GM12878 (cell line): ENCODE results near the gene EPHA10. TPM values are rescaled to one million over a fixed set of nuclear protein-coding genes. Genes with fewer than 3 reads are reported as not detected.

Source experiments
- ATAC-seq: fragments of 200-7000 bp; cut with Tn5 transposase; 3 replicates; pipeline ENCODE4 v1.9.1; 2020; ENCODE audit warnings: mild to moderate bottlenecking, moderate library complexity
- BruUV-seq: library from RNA; stranded (reverse); fragments of 400-500 nt; replicated peaks from 2 replicates; lab custom pipeline; 2021; lab: Mats Ljungman, UMichigan
- CTCF ChIA-PET: fragments of 300-600 bp; sonication (Branson Sonifier 250); formaldehyde crosslinking; extraction: SDS; loops from one replicate; lab custom pipeline; 2021; ENCODE audit warnings: inconsistent platforms; lab: Yijun Ruan, JAX
- POLR2A ChIA-PET: fragments of 350-600 bp; formaldehyde crosslinking; extraction: SDS; loops from one replicate; lab custom pipeline; 2021; ENCODE audit warnings: inconsistent platforms; lab: Charles Lee
- RAD21 ChIA-PET: fragments of 300-600 bp; sonication (Branson Sonifier 250); formaldehyde crosslinking; loops from one replicate; lab custom pipeline; 2023; ENCODE audit warnings: antibody characterized with exemption; ENCODE audit not compliant: unreplicated experiment; lab: Charles Lee
- SMC1A ChIA-PET: fragments of 300-600 bp; sonication (Branson Sonifier 250); formaldehyde crosslinking; loops from one replicate; lab custom pipeline; 2023; ENCODE audit not compliant: unreplicated experiment, uncharacterized antibody; lab: Charles Lee
- DNase-seq: peaks from one replicate; pipeline ENCODE4 v3.0.0-alpha.2; 2011; ENCODE audit warnings: low read depth, low spot score
- FAIRE-seq: peaks from 3 replicates; lab custom pipeline; 2011; peaks lifted over from hg19 to GRCh38; lab: Jason Lieb, UNC
- H2AFZ ChIP-seq: 2 replicates; pipeline ENCODE4 v1.6.0; 2011; ENCODE audit warnings: low read depth, low read length, control low read depth; ENCODE audit not compliant: control insufficient read depth
- H3K27ac ChIP-seq: 2 replicates; pipeline ENCODE4 v1.5.1; 2011; ENCODE audit warnings: control low read depth; ENCODE audit not compliant: control insufficient read depth, insufficient read depth
- H3K27me3 ChIP-seq, 2 experiments: replicated peaks in 1 of 2; 2 replicates each; pipeline versions ENCODE4 v1.6.0 to v1.6.1; 2011; ENCODE audit warnings: low read length in 1 of 2; ENCODE audit not compliant: control insufficient read depth in 2 of 2, insufficient read depth in 2 of 2
- H3K36me3 ChIP-seq, 2 experiments: 2 replicates each; pipeline ENCODE4 v1.5.1; 2011; ENCODE audit warnings: low read length in 1 of 2; ENCODE audit not compliant: control insufficient read depth in 2 of 2, insufficient read depth in 2 of 2
- H3K4me1 ChIP-seq: 2 replicates; pipeline ENCODE4 v1.6.1; 2011; ENCODE audit warnings: mild to moderate bottlenecking, low read length, moderate library complexity, mixed read lengths; ENCODE audit not compliant: control insufficient read depth, insufficient read depth
- H3K4me2 ChIP-seq: 2 replicates; pipeline ENCODE4 v1.6.0; 2011; ENCODE audit warnings: control low read depth; ENCODE audit not compliant: control insufficient read depth, insufficient read depth
- H3K4me3 ChIP-seq: fragments of 200-600 bp; sonication (generic); 2 replicates; pipeline ENCODE4 v1.5.1; 2016
- H3K79me2 ChIP-seq: 2 replicates; pipeline ENCODE4 v1.6.0; 2011; ENCODE audit warnings: low read length; ENCODE audit not compliant: control insufficient read depth, insufficient read depth
- H3K9ac ChIP-seq: 2 replicates; pipeline ENCODE4 v1.8.0; 2011; ENCODE audit warnings: low read length, control low read depth, mixed read lengths; ENCODE audit not compliant: control insufficient read depth, insufficient read depth
- H3K9me3 ChIP-seq: replicated peaks from 3 replicates; pipeline ENCODE4 v1.5.1; 2011; ENCODE audit warnings: mild to moderate bottlenecking, low read length; ENCODE audit not compliant: control insufficient read depth, insufficient read depth
- H4K20me1 ChIP-seq: 2 replicates; pipeline ENCODE4 v1.6.0; 2011; ENCODE audit not compliant: control insufficient read depth, insufficient read depth
- BCL11A ChIP-seq: IDR thresholded peaks from 2 replicates; pipeline ENCODE4 v1.6.1; 2011; ENCODE audit warnings: low read depth, low read length
- BMI1 ChIP-seq: fragments of 450-650 bp; IDR thresholded peaks from 2 replicates; pipeline ENCODE4 v1.6.1; 2016; ENCODE audit warnings: mild to moderate bottlenecking, moderate library complexity, borderline replicate concordance
- CEBPZ ChIP-seq: fragments of 150-350 bp; IDR thresholded peaks from 2 replicates; pipeline ENCODE4 v1.6.1; 2016; ENCODE audit warnings: low read depth, low read length
- EGR1 ChIP-seq, 2 experiments: IDR thresholded peaks; 1 replicate in 1 of 2; 2 replicates in 1 of 2; pipeline ENCODE4 v1.6.1; 2011 to 2012; ENCODE audit warnings: low read depth in 2 of 2, low read length in 2 of 2, borderline replicate concordance in 1 of 2, mild to moderate bottlenecking in 1 of 2, moderate library complexity in 1 of 2
- EP300 ChIP-seq, 2 experiments: fragments of 150-350 bp in 1 of 2; IDR thresholded peaks; 2 replicates each; pipeline ENCODE4 v1.6.1; 2011 to 2012; ENCODE audit warnings: low read depth in 2 of 2, low read length in 2 of 2, borderline replicate concordance in 1 of 2, improper control_type of control experiment in 1 of 2, inconsistent platforms in 1 of 2; ENCODE audit not compliant: control insufficient read depth in 1 of 2
- WGBS: methylation state at CpG from one replicate; pipeline ENCODE4 v1.1.6; 2016; ENCODE audit warnings: low lambda C conversion rate; ENCODE audit not compliant: insufficient replicate concordance, insufficient coverage; ENCODE audit errors: missing lambda C conversion rate; 5-methylcytosine and 5-hydroxymethylcytosine counted together
- in situ Hi-C: fragments of 300-500 bp; cut with MboI; formaldehyde crosslinking; loops from 9 replicates; pipeline ENCODE4 v1.14.3; 2018; ENCODE audit warnings: mixed read lengths
- intact Hi-C: fragments of 100-400 bp; cut with micrococcal nuclease; formaldehyde crosslinking; loops from one replicate; pipeline ENCODE4 v1.14.2; 2022; ENCODE audit not compliant: unreplicated experiment
- polyA plus RNA-seq, 11 experiments: library from polyadenylated mRNA; depleted of rRNA in 4 of 11; unstranded in 6 of 11; stranded (reverse) in 5 of 11; fragments of >200 nt; fragmentation: Nextera tagmentation in 4 of 11; fragmentation: Illumina TruSeq in 1 of 11; extraction: Ambion mirVana in 4 of 11; extraction: Trizol in 1 of 11; gene quantifications; 1 replicate in 1 of 11; 2 replicates in 10 of 11; pipeline versions ENCODE4 v1.2.1 to v1.2.3, GENCODE V29; 2011 to 2016; ENCODE audit warnings: inconsistent platforms in 2 of 11, missing spikeins in 2 of 11, low read depth in 1 of 11
- total RNA-seq, 4 experiments: library from RNA; depleted of rRNA in 3 of 4; stranded (reverse); fragments of >200 nt in 3 of 4; fragmentation: Illumina TruSeq in 1 of 4; extraction: Trizol in 1 of 4; gene quantifications; 2 replicates each; pipeline versions ENCODE4 v1.2.1 to v1.2.3, GENCODE V29; 2013 to 2021

The EPHA10 gene
- total and polyA plus RNA-seq, 10 of the 15 experiments (the other 5 are each of a cell fraction or from before 2014, with no cell fraction given), result 0.05 to 0.06 TPM; not detected in 8

DNA sequence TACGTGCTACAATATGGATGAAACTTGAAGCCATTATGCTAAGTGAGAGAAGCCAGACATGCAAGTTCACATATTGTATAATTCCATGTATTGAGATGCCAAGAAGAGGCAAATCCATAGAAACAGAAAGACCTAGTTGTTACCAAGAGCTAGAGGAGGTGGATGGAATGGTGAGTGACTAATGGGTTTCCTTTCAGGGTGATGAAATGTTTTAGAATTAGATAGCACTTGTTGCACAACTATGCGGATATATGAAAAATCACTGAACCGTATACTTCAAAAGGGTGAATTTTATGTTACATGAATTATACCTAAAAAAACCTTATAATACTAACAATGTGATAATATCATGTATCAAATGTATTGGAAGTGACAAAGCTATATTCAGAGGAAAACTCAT, 18.1 kb downstream of the EPHA10 start:
- SMC1A ChIA-PET, result no interaction called here
- no peak overlapping the region for H3K4me2 ChIP-seq

More for the DNA sequence above, 18.1 kb downstream of the EPHA10 start:
- FAIRE-seq, result no peak
- Histone ChIP-seq H3K79me2 (no peaks in the 10 kb centered on the region), H3K9me3 (no peaks in the 10 kb centered on the region), H3K27me3 (peaks cover 0 to under 1% of the 10 kb centered on the region in 2 experiments; a peak in 2 of 4 replicates), H3K36me3 (no peaks in the 10 kb centered on the region), H3K4me3 (no peak overlapping the region), H3K9ac (no peak overlapping the region), H2AFZ (no peak overlapping the region), H3K4me1 (no peaks in the 10 kb centered on the region), H3K27ac (no peak overlapping the region), H4K20me1 (no peaks in the 10 kb centered on the region)
- BruUV-seq, result no TSS peak
- ChIA-PET CTCF (no interaction called here), POLR2A (interaction anchor here (0.6 kb wide), 1 partner anchor 167 kb away, joined by 6 read pairs; no protein-coding TSS in a partner anchor), RAD21 (no interaction called here)
- 52% methylated on average over 3 of the region's 3 CpGs for WGBS
- DNase-seq, result no peak
- ATAC-seq, result no peak
- intact Hi-C loops, result no loop called here
- in situ Hi-C loops, result no loop called here
- TF ChIP-seq CEBPZ, result no peak
- no peak for TF ChIP-seq EGR1 (IDR thresholded peaks at IDR 0.05; ENCODE audit: borderline replicate concordance in 1 of 2, low read depth in 2 of 2, low read length in 2 of 2)
- no peak for TF ChIP-seq BMI1
- no peak for TF ChIP-seq BCL11A
- no peak for TF ChIP-seq EP300 (IDR thresholded peaks at IDR 0.05; ENCODE audit: borderline replicate concordance in 1 of 2, control insufficient read depth in 1 of 2, low read depth in 2 of 2, low read length in 2 of 2)
